B cell (primary cell): ENCODE measurements around the gene YWHAG. TPM values are rescaled to one million over a fixed set of nuclear protein-coding genes. Genes with fewer than 3 reads are reported as not detected.

Experiments used
- ATAC-seq: fragments of 200-7000 bp; cut with Tn5 transposase; one replicate; pipeline ENCODE4 v1.10.0; 2021; ENCODE audit warnings: low read depth, mild to moderate bottlenecking, moderate number of reproducible peaks, moderate library complexity
- CTCF ChIA-PET: fragments of 350-600 bp; sonication (Branson Sonifier 250); formaldehyde crosslinking; loops from one replicate; lab custom pipeline; 2021; ENCODE audit warnings: antibody characterized with exemption, inconsistent platforms; lab: Charles Lee
- POLR2A ChIA-PET: fragments of 350-600 bp; sonication (Branson Sonifier 250); formaldehyde crosslinking; loops from one replicate; lab custom pipeline; 2021; ENCODE audit warnings: antibody characterized with exemption; lab: Charles Lee
- DNase-seq: peaks from one replicate; pipeline ENCODE4 v3.0.0; 2013
- H2AFZ ChIP-seq: 2 replicates; pipeline ENCODE4 v1.6.1; 2012; ENCODE audit warnings: mild to moderate bottlenecking, low read depth, low read length; ENCODE audit not compliant: insufficient read depth, poor library complexity, severe bottlenecking
- H3K27ac ChIP-seq, 2 donors: 1 replicate in 1 of 2; 2 replicates in 1 of 2; pipeline ENCODE4 v1.5.1; 2012 to 2013; ENCODE audit warnings: low read length in 2 of 2, mild to moderate bottlenecking in 2 of 2, moderate library complexity in 1 of 2
- H3K27me3 ChIP-seq, 4 experiments: fragments of 200-600 bp in 1 of 4; sonication (generic) in 1 of 4; replicated peaks in 1 of 4; 1 replicate in 2 of 4; 2 replicates in 2 of 4; pipeline versions ENCODE4 v1.6.1 to v1.7.0; 2013 to 2016; ENCODE audit warnings: low read length in 3 of 4, mild to moderate bottlenecking in 2 of 4, mixed read lengths in 1 of 4, moderate library complexity in 1 of 4; ENCODE audit not compliant: insufficient read depth in 4 of 4, control insufficient read depth in 3 of 4; ENCODE audit errors: control extremely low read depth in 1 of 4
- H3K36me3 ChIP-seq, 2 experiments: replicated peaks in 1 of 2; 1 replicate in 1 of 2; 2 replicates in 1 of 2; pipeline versions ENCODE4 v1.6.1 to v1.7.1; 2013; ENCODE audit warnings: low read length in 1 of 2; ENCODE audit not compliant: insufficient read depth in 2 of 2, control insufficient read depth in 1 of 2; ENCODE audit errors: control extremely low read depth in 1 of 2, extremely low read depth in 1 of 2
- H3K4me1 ChIP-seq, 2 donors: fragments of 200-600 bp in 1 of 2; sonication (generic) in 1 of 2; 1 replicate in 1 of 2; 2 replicates in 1 of 2; pipeline versions ENCODE4 v1.5.1 to v1.6.1; 2013 to 2017; ENCODE audit warnings: low read length in 2 of 2; ENCODE audit not compliant: control insufficient read depth in 2 of 2, insufficient read depth in 2 of 2
- H3K4me2 ChIP-seq: replicated peaks from 2 replicates; pipeline ENCODE3; 2012; ENCODE audit warnings: mild to moderate bottlenecking, low read depth, low read length; ENCODE audit not compliant: poor library complexity, severe bottlenecking
- H3K4me3 ChIP-seq, 5 experiments: fragments of 200-600 bp in 1 of 5; sonication (generic) in 1 of 5; 1 replicate in 3 of 5; 2 replicates in 2 of 5; pipeline versions ENCODE4 v1.5.1 to v1.7.0; 2011 to 2016; ENCODE audit warnings: low read length in 4 of 5, mild to moderate bottlenecking in 4 of 5, low read depth in 2 of 5, control low read depth in 1 of 5, moderate library complexity in 1 of 5; ENCODE audit not compliant: insufficient read depth in 1 of 5; ENCODE audit errors: control extremely low read depth in 1 of 5, extremely low read depth in 1 of 5
- H3K79me2 ChIP-seq: fragments of 200-600 bp; sonication (generic); one replicate; pipeline ENCODE4 v1.6.0; 2016; ENCODE audit warnings: low read length; ENCODE audit not compliant: control insufficient read depth, insufficient read depth
- H3K9ac ChIP-seq: fragments of 200-600 bp; sonication (generic); 2 replicates; pipeline ENCODE4 v1.6.1; 2017; ENCODE audit warnings: mild to moderate bottlenecking, low read length, moderate library complexity
- H3K9me3 ChIP-seq, 3 donors: one replicate each; pipeline versions ENCODE4 v1.6.1 to v1.7.1; 2013; ENCODE audit warnings: low read length in 2 of 3; ENCODE audit not compliant: control insufficient read depth in 2 of 3, insufficient read depth in 1 of 3; ENCODE audit errors: control extremely low read depth in 1 of 3
- H4K20me1 ChIP-seq: 2 replicates; pipeline ENCODE4 v1.6.0; 2012; ENCODE audit warnings: mild to moderate bottlenecking, low read length; ENCODE audit not compliant: insufficient read depth, control insufficient read depth, poor library complexity, severe bottlenecking
- H3K27ac Mint-ChIP-seq: one replicate; pipeline ENCODE4 v1.8.0; 2021; ENCODE audit warnings: mixed read lengths
- H3K27me3 Mint-ChIP-seq: one replicate; pipeline ENCODE4 v1.8.0; 2021; ENCODE audit warnings: mixed read lengths
- H3K4me1 Mint-ChIP-seq: one replicate; pipeline ENCODE4 v1.8.0; 2021; ENCODE audit warnings: mixed read lengths
- H3K4me3 Mint-ChIP-seq: one replicate; pipeline ENCODE4 v1.8.0; 2021; ENCODE audit warnings: mixed read lengths
- H3K9me3 Mint-ChIP-seq: one replicate; pipeline ENCODE4 v1.8.0; 2022; ENCODE audit warnings: mixed read lengths; ENCODE audit not compliant: insufficient read depth
- EZH2 ChIP-seq: IDR thresholded peaks from 2 replicates; pipeline ENCODE4 v1.6.1; 2012; ENCODE audit warnings: borderline replicate concordance, low read depth, mild to moderate bottlenecking, moderate library complexity, low read length; ENCODE audit not compliant: insufficient read depth, poor library complexity, severe bottlenecking
- WGBS: methylation state at CpG from one replicate; pipeline ENCODE4 v1.1.5; 2013; ENCODE audit warnings: missing lambda C conversion rate; ENCODE audit not compliant: insufficient coverage; 5-methylcytosine and 5-hydroxymethylcytosine counted together
- intact Hi-C: fragments of 100-400 bp; cut with micrococcal nuclease; formaldehyde crosslinking; loops from one replicate; pipeline ENCODE4 v1.10.0; 2022
- polyA plus RNA-seq: library from polyadenylated mRNA; depleted of rRNA; stranded (reverse); fragments of >200 nt; gene quantifications from 2 replicates; pipeline ENCODE4 v1.2.3, GENCODE V29; 2012
- total RNA-seq, 2 donors: library from RNA; stranded (reverse); fragments of 120-200 nt in 1 of 2; gene quantifications; 1 replicate in 1 of 2; 2 replicates in 1 of 2; pipeline versions ENCODE4 v1.2.3 to v1.2.4, GENCODE V29; 2013 to 2022
- TF ChIP-seq, protein P1 (sequence below): fragments of 200-600 bp; IDR thresholded peaks from one replicate; pipeline ENCODE4 v1.8.0; 2022; ENCODE audit warnings: antibody characterized with exemption, mild to moderate bottlenecking

The YWHAG gene
- total and polyA plus RNA-seq, 2 donors (not counting 1 experiment from before 2014, with no cell fraction given), result 6.6 to 51.6 TPM

- Histone ChIP-seq H3K36me3 (no peaks in the 10 kb centered on the region), H3K27me3 (peaks cover 0 to 2% (median 1%) of the 10 kb centered on the region in 4 experiments), H3K9me3 (no peaks in the 10 kb centered on the region), H2AFZ (no peak overlapping the region), H3K4me2 (no peak overlapping the region), H3K4me3 (no peak overlapping the region), H3K79me2 (no peaks in the 10 kb centered on the region), H3K4me1 (peaks cover 0 to 11% of the 10 kb centered on the region in 2 donors), H3K9ac (no peak overlapping the region), H4K20me1 (no peaks in the 10 kb centered on the region), H3K27ac (no peak overlapping the region)
- ATAC-seq (no peak), DNase-seq (no peak)
- ChIA-PET CTCF (interaction anchor here (0.7 kb wide), 1 partner anchor 60 kb away, joined by 3 read pairs; no protein-coding TSS in a partner anchor), POLR2A (interaction anchor here (0.5 kb wide), 1 partner anchor 63 kb away, joined by 3 read pairs; no protein-coding TSS in a partner anchor)
- intact Hi-C loops, result no loop called here
- H3K9me3 Mint-ChIP-seq, result no peaks in the 10 kb centered on the region
- peaks cover 9% of the 10 kb centered on the region for H3K4me1 Mint-ChIP-seq
- WGBS, result 62% methylated on average over 7 of the region's 9 CpGs
- no peak overlapping the region for H3K4me3 Mint-ChIP-seq
- no peak for TF ChIP-seq EZH2
- TF ChIP-seq, protein P1, sequence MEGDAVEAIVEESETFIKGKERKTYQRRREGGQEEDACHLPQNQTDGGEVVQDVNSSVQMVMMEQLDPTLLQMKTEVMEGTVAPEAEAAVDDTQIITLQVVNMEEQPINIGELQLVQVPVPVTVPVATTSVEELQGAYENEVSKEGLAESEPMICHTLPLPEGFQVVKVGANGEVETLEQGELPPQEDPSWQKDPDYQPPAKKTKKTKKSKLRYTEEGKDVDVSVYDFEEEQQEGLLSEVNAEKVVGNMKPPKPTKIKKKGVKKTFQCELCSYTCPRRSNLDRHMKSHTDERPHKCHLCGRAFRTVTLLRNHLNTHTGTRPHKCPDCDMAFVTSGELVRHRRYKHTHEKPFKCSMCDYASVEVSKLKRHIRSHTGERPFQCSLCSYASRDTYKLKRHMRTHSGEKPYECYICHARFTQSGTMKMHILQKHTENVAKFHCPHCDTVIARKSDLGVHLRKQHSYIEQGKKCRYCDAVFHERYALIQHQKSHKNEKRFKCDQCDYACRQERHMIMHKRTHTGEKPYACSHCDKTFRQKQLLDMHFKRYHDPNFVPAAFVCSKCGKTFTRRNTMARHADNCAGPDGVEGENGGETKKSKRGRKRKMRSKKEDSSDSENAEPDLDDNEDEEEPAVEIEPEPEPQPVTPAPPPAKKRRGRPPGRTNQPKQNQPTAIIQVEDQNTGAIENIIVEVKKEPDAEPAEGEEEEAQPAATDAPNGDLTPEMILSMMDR, result no peak
- peaks cover 16% of the 10 kb centered on the region for H3K27me3 Mint-ChIP-seq
- no peak overlapping the region for H3K27ac Mint-ChIP-seq
Observed at GRCh38 chr7:76377186-76377918, 18.6 kb upstream of the YWHAG start.

DNA sequence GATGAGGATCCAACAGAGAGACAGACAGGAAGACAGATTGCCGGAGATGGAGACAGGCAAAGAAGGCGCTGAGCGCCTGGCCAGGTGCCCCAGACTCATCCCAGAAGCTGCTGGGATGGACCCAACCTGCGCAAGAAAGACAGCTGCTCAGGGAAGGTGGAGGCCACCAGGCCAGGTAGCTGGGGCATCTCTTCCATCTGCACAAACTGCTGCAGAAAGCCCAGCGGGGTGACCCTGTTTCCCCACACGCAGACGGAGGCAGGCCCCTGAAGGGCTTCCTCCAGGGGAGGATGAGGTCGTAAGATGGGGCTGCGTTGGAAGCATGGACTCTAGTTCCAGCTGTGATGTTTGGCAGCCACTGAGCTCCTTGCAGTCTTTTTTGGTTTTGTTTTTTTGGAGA, 16.5 kb upstream of the YWHAG start:
- peaks cover 28% of the 10 kb centered on the region for H3K27me3 Mint-ChIP-seq
- intact Hi-C loops, result no loop called here
- Histone ChIP-seq H4K20me1 (no peaks in the 10 kb centered on the region), H3K27me3 (peaks cover 0 to 10% (median 1%) of the 10 kb centered on the region in 4 experiments), H3K36me3 (no peaks in the 10 kb centered on the region), H3K4me3 (no peak overlapping the region), H2AFZ (no peak overlapping the region), H3K9me3 (no peaks in the 10 kb centered on the region), H3K27ac (no peak overlapping the region), H3K4me1 (peaks cover 0 to 6% of the 10 kb centered on the region in 2 donors), H3K9ac (no peak overlapping the region), H3K79me2 (no peaks in the 10 kb centered on the region), H3K4me2 (no peak overlapping the region)
- peaks cover 6% of the 10 kb centered on the region for H3K4me1 Mint-ChIP-seq
- no peak overlapping the region for H3K4me3 Mint-ChIP-seq
- CTCF ChIA-PET, result interaction anchor here (0.5 kb wide), 1 partner anchor 10 kb away, joined by 3 read pairs; no protein-coding TSS in a partner anchor
- POLR2A ChIA-PET, result interaction anchor here (0.7 kb wide), 1 partner anchor 44 kb away, joined by 4 read pairs; no protein-coding TSS in a partner anchor
- H3K27ac Mint-ChIP-seq, result no peak overlapping the region
- TF ChIP-seq, protein P1, result no peak
- no peak for TF ChIP-seq EZH2
- WGBS, result 90% methylated on average over 9 of the region's 9 CpGs
- no peak for ATAC-seq
- DNase-seq, result no peak
- H3K9me3 Mint-ChIP-seq, result no peaks in the 10 kb centered on the region
